ENCODE results near the gene NHLRC2.
"Not testable (repeated sequence)": the region's sequence is repeated elsewhere in the genome, so short reads cannot be mapped to it uniquely, and the experiment has no call there.

NHLRC2 gene, protein sequence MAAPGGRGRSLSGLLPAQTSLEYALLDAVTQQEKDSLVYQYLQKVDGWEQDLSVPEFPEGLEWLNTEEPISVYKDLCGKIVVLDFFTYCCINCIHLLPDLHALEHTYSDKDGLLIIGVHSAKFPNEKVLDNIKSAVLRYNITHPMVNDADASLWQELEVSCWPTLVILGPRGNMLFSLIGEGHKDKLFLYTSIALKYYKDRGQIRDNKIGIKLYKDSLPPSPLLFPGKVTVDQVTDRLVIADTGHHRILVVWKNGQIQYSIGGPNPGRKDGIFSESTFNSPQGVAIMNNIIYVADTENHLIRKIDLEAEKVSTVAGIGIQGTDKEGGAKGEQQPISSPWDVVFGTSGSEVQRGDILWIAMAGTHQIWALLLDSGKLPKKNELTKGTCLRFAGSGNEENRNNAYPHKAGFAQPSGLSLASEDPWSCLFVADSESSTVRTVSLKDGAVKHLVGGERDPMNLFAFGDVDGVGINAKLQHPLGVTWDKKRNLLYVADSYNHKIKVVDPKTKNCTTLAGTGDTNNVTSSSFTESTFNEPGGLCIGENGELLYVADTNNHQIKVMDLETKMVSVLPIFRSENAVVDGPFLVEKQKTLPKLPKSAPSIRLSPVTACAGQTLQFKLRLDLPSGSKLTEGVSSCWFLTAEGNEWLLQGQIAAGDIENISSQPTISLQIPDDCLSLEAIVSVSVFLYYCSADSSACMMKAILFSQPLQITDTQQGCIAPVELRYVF
- total RNA-seq: 10.9 to 21.2 reads per million in 2 donors

DNA sequence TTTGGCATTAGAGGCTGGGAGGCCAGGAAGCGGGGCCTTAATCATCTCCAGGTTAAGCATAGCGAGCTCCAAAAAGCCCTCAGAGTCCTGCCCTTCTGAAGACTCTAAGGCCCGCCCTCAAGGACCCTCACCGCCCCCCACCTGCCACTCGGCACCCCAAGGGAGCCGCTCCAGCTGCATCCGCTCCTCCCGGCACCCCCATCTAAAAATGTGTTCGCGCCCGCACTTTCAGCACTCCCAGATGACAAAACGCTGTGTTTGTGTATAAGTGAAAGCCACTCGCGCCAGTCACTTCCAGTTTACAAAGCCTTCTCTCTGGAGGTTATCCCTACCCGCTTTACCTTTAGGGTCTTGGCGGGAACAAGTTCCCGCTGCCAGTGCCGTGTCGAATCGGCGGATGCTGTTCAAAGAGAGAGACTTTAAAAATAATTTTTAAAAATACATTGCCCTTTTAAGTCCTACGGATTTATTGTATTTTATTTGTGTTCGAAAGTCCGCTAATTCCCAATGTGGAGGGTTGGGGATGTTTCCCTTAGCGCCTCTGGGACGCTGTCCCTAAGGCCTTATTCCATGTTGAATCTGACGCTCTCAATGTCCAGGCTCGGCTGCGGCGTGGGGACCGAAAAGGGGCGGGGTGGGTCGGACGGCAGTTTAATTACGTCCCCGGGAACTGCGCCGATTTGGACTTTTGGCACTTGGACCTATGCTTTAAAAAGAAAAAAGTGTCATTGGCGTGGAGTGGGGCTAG, at the start of gene NHLRC2, which contains the start of gene DCLRE1A:
TSS of gene NHLRC2 (plus strand) at position 649 of the 748 bp plus-strand sequence. CDS start 212 bp downstream, outside the sequence.
TSS of gene DCLRE1A (minus strand) at position 70 of the 748 bp plus-strand sequence. CDS start 900 bp downstream, outside the sequence.
- DNase-seq: peak; percentile 26 to 74 (median 46)

DNA sequence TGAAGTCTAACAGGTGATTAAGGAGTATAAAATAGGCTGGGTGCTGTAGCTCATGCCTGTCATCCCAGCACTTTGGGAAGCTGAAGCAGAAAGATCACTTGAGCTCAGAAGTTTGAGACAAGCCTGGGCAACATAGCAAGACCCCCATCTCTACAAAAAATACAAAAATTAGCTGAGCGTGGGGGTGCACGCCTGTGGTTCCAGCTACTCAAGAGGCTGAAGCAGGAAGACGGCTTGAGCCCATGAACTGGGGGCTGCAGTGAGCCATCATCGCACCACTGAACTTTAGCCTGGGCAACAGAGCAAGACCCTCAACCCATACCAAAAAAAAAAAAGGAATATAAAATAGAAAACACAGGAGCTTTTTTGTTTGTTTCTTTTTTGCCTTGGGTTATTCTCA, 48.0 kb upstream of the NHLRC2 start:
- DNase-seq: no peak

- no peak for DNase-seq
Measured at GRCh38 chr10:113808168-113808567, 46.3 kb upstream of the NHLRC2 start.

DNA sequence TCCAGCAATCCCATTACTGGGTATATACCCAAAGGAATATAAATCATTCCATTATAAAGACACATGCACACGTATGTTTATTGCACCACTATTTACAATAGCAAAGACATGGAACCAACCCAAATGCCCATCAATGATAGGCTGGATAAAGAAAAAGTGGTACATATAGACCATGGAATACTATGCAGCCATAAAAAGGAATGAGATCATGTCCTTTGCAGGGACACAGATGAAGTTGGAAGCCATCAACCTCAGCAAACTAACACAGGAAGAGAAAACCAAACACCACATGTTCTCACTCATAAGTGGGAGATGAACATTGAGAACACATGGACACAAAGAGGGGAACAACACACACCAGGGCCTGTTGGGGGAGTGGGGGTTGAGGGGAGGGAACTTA, 39.8 kb upstream of the NHLRC2 start:
- DNase-seq: not testable (repeated sequence)

- DNase-seq: no peak
Measured at GRCh38 chr10:113819989-113820388, 34.5 kb upstream of the NHLRC2 start.

DNA sequence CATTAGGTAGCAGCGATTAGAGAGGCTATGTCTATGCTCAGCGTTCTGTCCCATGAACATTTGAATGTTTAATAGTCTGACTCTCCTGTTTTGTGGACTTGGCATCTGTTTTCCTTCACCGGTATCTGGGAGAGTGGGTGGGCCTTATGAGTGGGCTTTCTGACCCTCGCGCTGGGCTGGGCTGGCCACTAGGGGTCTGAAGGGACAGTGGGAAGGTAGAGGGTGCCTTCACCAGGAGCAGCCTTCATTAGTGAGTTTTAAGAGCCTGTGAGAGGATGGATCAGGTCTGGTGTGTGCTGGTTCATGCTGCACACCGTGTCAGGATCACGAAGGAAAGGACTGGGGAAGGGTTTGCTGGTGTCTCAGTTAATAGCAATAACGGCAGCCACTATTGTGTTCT, 34.0 kb upstream of the NHLRC2 start:
- DNase-seq: no peak

DNA sequence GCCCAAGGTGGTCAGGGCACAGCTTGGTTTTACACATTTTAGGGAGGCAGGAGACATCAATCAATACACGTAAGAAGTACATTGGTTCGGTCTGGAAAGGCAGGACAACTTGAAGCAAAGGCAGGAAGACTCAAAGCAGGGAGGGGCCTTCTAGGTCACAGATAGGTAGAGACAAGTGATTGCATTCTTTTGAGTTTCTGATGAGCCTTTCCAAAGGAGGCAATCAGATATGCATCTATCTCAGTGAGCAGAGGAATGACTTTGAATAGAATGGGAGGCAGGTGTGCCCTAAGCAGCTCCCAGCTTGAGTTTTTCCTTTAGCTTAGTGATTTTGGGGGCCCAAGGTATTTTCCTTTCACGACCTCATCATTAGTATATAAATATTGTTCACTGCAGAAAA, 33.2 kb upstream of the NHLRC2 start:
- DNase-seq: not testable (repeated sequence)

GRCh38 chr10:113822174-113822573, 32.3 kb upstream of the NHLRC2 start:
- no peak for DNase-seq

- no peak for DNase-seq
Measured at GRCh38 chr10:113823389-113823788, 31.1 kb upstream of the NHLRC2 start.

- DNase-seq: no peak
Measured at GRCh38 chr10:113825791-113826190, 28.7 kb upstream of the NHLRC2 start.

DNA sequence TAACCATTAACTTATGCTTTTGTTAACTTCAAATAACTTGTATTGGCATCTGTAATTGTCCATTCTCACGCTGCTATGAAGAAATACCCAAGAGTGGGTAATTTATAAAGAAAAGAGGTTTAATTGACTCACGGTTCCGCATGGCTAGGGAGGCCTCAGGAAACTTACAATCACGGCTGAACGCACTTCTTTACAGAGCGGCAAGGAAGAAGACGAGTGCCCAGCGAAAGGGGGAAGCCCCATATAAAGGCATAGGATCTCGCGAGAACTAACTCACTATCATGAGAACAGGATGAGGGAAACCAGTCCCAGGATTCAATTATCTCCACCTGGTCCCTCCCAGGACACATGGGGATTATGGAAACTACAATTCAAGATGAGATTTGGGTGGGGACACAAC, 25.9 kb upstream of the NHLRC2 start:
- not testable (repeated sequence) for DNase-seq

DNA sequence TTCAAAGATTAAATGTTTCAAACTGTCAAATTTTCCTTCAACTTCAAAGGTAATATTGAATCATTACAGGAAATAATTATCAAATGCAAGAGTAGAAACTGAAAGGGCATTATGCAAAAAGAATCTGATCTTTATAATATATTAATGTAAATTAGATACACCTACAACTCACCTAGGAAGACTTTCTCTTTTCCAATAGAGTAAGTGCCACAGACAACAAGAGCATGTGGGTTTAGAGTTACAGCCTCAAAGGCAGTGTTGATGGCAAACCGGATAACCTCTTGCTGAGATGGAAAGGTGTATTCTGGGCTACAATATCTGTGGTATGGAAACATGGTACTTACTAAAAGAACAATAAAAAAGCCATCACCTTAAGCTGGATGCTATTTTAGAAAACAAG, 12.3 kb upstream of the NHLRC2 start:
- DNase-seq: peak in 1 of 5 experiments; percentile 10

GRCh38 chr10:113843972-113844485, 10.4 kb upstream of the NHLRC2 start:
- no peak for DNase-seq

DNA sequence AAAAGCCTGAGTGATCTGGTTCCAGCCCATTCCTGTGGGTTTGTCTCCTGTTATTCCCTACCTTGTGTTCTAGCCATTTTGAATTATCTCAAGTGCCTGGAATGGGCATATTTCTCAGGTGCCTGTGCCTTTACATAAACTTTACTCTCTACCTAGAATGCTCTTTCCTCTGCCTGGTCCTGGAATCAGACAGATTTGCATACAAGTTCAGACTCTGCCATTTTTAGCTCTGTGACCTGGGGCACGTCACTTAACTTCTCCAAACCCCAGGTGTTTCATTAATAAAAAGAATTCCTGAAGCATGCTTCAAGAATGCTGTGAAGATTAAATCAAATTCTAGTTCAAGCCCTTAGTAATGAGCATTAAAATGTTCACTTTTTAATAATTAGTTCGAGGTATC, 8.4 kb upstream of the NHLRC2 start:
- no peak for DNase-seq

GRCh38 chr10:113849140-113849803, 5.2 kb upstream of the NHLRC2 start:
- no peak for DNase-seq

DNA sequence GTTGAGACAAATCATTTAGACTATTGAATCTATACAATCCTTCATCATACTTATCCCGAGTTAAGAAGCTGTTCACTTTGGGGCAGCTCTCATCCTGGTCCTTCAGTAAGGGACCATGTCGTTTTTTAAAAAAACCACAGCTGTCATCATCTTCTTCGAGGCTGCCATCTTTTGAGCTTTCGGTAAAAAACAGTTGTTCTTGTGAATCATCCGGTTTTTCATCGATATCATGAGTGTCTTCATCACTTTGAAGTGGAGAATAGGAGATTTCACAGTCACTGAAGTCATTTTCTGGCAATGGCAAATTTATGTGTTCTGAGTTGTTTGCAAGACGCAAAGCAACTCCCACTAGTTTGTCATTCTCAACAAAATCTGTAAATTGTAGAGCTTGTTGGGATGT, 4.5 kb upstream of the NHLRC2 start:
- DNase-seq: peak in 1 of 5 experiments; percentile 48

GRCh38 chr10:113853578-113854012, 866 bp upstream of the NHLRC2 start:
- no peak for DNase-seq

GRCh38 chr10:113854761-113855588, 514 bp downstream of the NHLRC2 start:
- peak; percentile 12 to 65 (median 30) for DNase-seq

- DNase-seq: no peak
Measured at GRCh38 chr10:113856563-113856962, 2.1 kb downstream of the NHLRC2 start.

GRCh38 chr10:113857210-113857609, 2.7 kb downstream of the NHLRC2 start:
- DNase-seq: no peak

GRCh38 chr10:113858541-113858940, 4.1 kb downstream of the NHLRC2 start:
- DNase-seq: no peak

Measured in T-helper 2 cell (primary cell).